Measurements from ENCODE around the gene KCNB1.

Gene KCNB1

DNA sequence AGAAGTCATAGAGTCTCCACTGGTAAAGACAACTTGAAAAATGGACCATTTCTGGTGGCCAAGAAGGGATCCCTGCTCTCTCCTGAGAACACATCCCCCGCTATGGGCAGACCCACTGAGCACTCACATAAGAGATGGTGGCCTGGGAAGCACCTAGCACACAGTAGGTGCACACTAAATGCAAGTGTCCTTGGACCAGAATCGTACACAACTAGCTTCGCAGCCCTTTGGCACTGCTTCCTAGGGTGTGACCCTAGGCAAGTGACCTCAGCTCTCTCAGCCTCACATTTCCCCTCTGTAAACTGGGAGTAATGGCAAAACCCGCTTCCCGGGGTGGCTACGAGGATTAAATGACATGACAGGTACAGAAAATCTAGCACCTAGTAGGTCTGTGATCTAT, 35.1 kb downstream of the KCNB1 start:
- TF ChIP-seq, protein P1, sequence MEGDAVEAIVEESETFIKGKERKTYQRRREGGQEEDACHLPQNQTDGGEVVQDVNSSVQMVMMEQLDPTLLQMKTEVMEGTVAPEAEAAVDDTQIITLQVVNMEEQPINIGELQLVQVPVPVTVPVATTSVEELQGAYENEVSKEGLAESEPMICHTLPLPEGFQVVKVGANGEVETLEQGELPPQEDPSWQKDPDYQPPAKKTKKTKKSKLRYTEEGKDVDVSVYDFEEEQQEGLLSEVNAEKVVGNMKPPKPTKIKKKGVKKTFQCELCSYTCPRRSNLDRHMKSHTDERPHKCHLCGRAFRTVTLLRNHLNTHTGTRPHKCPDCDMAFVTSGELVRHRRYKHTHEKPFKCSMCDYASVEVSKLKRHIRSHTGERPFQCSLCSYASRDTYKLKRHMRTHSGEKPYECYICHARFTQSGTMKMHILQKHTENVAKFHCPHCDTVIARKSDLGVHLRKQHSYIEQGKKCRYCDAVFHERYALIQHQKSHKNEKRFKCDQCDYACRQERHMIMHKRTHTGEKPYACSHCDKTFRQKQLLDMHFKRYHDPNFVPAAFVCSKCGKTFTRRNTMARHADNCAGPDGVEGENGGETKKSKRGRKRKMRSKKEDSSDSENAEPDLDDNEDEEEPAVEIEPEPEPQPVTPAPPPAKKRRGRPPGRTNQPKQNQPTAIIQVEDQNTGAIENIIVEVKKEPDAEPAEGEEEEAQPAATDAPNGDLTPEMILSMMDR (IDR thresholded peaks at IDR 0.05; ENCODE audit: control insufficient read depth, extremely low read depth, insufficient read depth), result no peak
- DNase-seq (ENCODE audit: low read depth), result no peak
- no peak overlapping the region for H3K4me3 ChIP-seq (ENCODE audit: low read depth, low read length)

DNA sequence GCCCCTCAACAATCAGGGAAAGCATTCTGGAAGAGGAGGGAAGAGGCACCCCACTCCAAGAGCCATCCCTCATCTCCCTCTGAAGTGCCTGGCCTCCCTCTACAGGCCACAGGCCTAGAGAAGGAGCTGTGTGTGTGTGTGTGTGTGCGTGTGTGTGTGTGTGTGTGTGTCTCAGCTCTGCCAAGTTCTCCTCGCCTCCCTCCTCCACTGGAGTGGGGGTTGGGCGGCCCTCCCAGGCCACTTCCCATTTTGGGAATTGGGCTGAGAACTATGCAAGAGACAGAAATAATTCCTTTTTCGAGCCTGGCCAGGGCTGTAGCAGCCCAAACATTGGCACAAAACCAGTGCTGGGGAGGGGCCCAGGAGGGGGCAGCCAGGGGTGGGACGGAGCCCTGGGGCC, 35.7 kb downstream of the KCNB1 start:
- TF ChIP-seq, protein P1 (IDR thresholded peaks at IDR 0.05; ENCODE audit: control insufficient read depth, extremely low read depth, insufficient read depth), result no peak
- DNase-seq (ENCODE audit: low read depth), result no peak
- H3K4me3 ChIP-seq (ENCODE audit: low read depth, low read length), result no peak overlapping the region

DNA sequence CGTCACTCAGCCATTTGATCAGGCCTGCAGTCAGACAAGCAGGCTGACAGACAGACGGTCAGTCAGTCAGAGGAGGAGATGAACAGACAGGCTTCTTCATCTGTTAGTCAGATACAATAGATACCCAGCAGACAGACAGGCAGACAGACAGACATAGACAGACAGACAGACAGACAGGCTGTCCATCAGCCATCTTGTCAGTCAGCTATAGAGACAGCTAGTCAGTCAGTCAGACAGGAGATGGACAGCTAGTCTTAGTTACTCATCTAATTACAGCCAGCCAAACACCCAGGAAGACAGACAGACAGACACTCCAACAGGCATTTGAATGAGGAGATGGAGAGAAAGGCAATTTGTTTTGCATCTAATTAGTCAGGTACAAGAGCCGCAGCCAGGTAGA, 36.4 kb downstream of the KCNB1 start:
- DNase-seq (ENCODE audit: low read depth), result no peak
- TF ChIP-seq, protein P1 (IDR thresholded peaks at IDR 0.05; ENCODE audit: control insufficient read depth, extremely low read depth, insufficient read depth), result no peak
- H3K4me3 ChIP-seq (ENCODE audit: low read depth, low read length), result no peak overlapping the region

DNA sequence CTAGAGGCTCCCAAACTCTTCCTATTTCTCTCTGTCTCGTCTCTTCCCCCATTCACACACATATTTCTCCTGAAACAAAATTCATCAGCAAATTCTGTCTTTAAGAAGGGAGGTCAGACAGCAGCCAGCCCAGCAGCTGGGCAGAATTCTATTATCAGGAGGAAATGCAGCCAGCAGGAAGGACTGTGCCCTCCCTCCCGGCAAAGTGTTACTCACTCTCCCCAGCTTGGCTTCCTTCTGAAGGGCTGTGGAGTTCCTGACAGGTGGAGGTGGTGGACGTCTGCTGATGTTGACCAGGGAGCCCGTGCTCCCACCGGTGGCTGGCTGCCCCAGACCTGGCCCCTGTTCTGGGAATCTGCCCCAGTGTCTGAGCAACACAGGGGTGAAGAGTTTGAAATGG, 37.3 kb downstream of the KCNB1 start:
- TF ChIP-seq, protein P1 (IDR thresholded peaks at IDR 0.05; ENCODE audit: control insufficient read depth, extremely low read depth, insufficient read depth), result no peak
- DNase-seq (ENCODE audit: low read depth), result no peak
- H3K4me3 ChIP-seq (ENCODE audit: low read depth, low read length), result no peak overlapping the region

DNA sequence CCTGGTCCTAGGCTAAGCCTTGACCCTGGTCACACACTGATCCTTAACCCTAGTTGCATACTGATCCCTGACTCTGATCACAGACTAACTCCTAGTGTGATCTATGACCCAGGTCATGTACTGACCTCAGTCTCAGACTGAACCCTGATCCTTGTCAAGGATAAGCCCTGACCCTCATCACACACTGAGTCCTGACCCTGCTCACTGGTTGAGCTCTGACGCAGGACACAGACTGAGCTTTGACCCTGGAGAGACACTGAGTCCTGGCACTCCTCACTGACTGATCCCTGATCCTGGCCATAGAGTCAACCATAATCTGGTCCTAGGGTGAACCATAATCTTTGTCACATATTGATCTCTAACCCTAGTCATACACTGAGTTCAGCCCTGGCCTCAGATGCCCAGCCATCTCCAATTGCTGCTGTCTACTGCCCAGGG, 37.9 kb downstream of the KCNB1 start:
- no peak overlapping the region for H3K4me3 ChIP-seq (ENCODE audit: low read depth, low read length)
- TF ChIP-seq, protein P1 (IDR thresholded peaks at IDR 0.05; ENCODE audit: control insufficient read depth, extremely low read depth, insufficient read depth), result no peak
- no peak for DNase-seq (ENCODE audit: low read depth)

DNA sequence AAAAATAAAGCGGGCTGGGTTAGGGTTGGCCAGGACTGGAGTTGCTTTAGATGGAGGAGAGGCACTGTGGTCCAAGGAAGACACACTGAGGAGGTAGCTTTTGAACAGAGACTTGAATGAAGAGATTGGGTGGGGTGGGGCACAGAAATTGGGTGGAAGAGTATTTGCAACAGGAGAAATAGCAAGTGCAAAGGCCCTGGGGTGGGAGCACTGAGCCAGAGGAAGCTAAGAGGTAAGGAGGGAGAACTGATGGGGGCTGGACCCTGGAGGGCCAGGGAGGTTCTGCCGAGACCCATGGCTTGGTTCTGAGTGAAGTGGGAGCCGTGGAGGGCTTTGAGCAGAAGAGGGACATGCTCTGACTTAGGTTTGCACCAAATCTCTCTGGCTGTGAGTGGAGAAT, 45.4 kb downstream of the KCNB1 start:
- DNase-seq (ENCODE audit: low read depth), result no peak
- TF ChIP-seq, protein P1 (IDR thresholded peaks at IDR 0.05; ENCODE audit: control insufficient read depth, extremely low read depth, insufficient read depth), result no peak
- H3K4me3 ChIP-seq (ENCODE audit: low read depth, low read length), result no peak overlapping the region

DNA sequence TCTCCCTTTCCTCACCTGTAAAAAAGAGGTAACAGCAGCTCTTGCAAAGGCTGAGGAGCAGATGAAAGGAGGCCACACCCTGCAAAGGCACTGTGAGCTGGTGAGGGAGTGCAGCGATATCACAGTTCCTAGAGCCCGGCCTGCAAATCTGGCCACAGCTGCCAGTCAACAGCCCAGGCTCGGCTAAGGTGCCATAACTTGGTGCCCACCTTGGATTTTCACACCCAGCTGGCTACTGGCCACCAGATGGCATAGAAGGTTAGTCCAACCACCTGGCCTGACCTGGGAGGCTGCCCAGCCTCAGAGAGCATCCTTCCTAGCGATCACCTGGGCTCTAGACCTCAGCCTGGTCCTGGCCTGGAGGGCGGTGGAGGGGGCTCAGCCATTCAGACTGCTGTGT, 46.8 kb downstream of the KCNB1 start:
- DNase-seq (ENCODE audit: low read depth), result no peak
- H3K4me3 ChIP-seq (ENCODE audit: low read depth, low read length), result no peak overlapping the region
- TF ChIP-seq, protein P1 (IDR thresholded peaks at IDR 0.05; ENCODE audit: control insufficient read depth, extremely low read depth, insufficient read depth), result no peak; the same call in 1 of the 2 replicates

All from LNCaP clone FGC (cell line).